Caco-2 (cell line): ENCODE results near the gene ZNF532. TPM values are rescaled to one million over a fixed set of nuclear protein-coding genes. Genes with fewer than 3 reads are reported as not detected.

ENCODE experiments used
- BruUV-seq: library from RNA; stranded (reverse); fragments of 400-500 nt; replicated peaks from 2 replicates; lab custom pipeline; 2021; lab: Mats Ljungman, UMichigan
- CTCF ChIA-PET: fragments of 300-600 bp; sonication (Branson Sonifier 250); formaldehyde crosslinking; loops from one replicate; lab custom pipeline; 2022; ENCODE audit warnings: antibody characterized with exemption; lab: Charles Lee
- POLR2A ChIA-PET: fragments of 300-600 bp; sonication (Branson Sonifier 250); formaldehyde crosslinking; loops from one replicate; lab custom pipeline; 2022; ENCODE audit warnings: antibody characterized with exemption; lab: Charles Lee
- DNase-seq, 2 experiments: peaks; one replicate each; pipeline versions ENCODE4 v3.0.0 to v3.0.0-alpha.2; 2020 to 2022
- H3K27me3 ChIP-seq: replicated peaks from 2 replicates; pipeline ENCODE4 v1.6.0; 2011; ENCODE audit warnings: low read length; ENCODE audit not compliant: control insufficient read depth, insufficient read depth
- H3K36me3 ChIP-seq: 2 replicates; pipeline ENCODE4 v1.5.1; 2011; ENCODE audit warnings: low read length; ENCODE audit not compliant: control insufficient read depth, insufficient read depth
- H3K4me1 ChIP-seq: fragments of 250-450 bp; sonication (Bioruptor Pico); 2 replicates; pipeline ENCODE4 v1.5.1; 2020; ENCODE audit warnings: mild to moderate bottlenecking
- H3K4me3 ChIP-seq: 2 replicates; pipeline ENCODE4 v1.5.1; 2011; ENCODE audit warnings: low read depth, mild to moderate bottlenecking, control low read depth, low read length
- H3K9me3 ChIP-seq: fragments of 250-450 bp; sonication (Bioruptor Pico); 2 replicates; pipeline ENCODE4 v1.5.1; 2020; ENCODE audit warnings: mild to moderate bottlenecking, moderate library complexity
- H3K27ac Mint-ChIP-seq: one replicate; pipeline ENCODE4 v1.8.0; 2022; ENCODE audit warnings: mixed read lengths; ENCODE audit not compliant: unreplicated experiment
- H3K27me3 Mint-ChIP-seq: one replicate; pipeline ENCODE4 v1.8.0; 2022; ENCODE audit warnings: mixed read lengths; ENCODE audit not compliant: insufficient read depth, unreplicated experiment
- H3K36me3 Mint-ChIP-seq: one replicate; pipeline ENCODE4 v1.8.0; 2022; ENCODE audit warnings: mild to moderate bottlenecking, mixed read lengths; ENCODE audit not compliant: insufficient read depth, unreplicated experiment
- H3K4me1 Mint-ChIP-seq: one replicate; pipeline ENCODE4 v1.8.0; 2022; ENCODE audit warnings: low read depth, mixed read lengths; ENCODE audit not compliant: unreplicated experiment
- H3K4me3 Mint-ChIP-seq: one replicate; pipeline ENCODE4 v1.8.0; 2022; ENCODE audit warnings: mild to moderate bottlenecking, moderate library complexity, mixed read lengths; ENCODE audit not compliant: unreplicated experiment
- H3K9me3 Mint-ChIP-seq: one replicate; pipeline ENCODE4 v1.8.0; 2022; ENCODE audit warnings: mixed read lengths; ENCODE audit not compliant: unreplicated experiment
- CTCF ChIP-seq, 2 experiments: fragments of 200-600 bp in 1 of 2; IDR thresholded peaks; 1 replicate in 1 of 2; 2 replicates in 1 of 2; pipeline versions ENCODE4 v1.5.1 to v1.8.0; 2011 to 2022; ENCODE audit warnings: antibody characterized with exemption in 1 of 2, control low read depth in 1 of 2, inconsistent platforms in 1 of 2, low read depth in 1 of 2, low read length in 1 of 2, mild to moderate bottlenecking in 1 of 2, moderate library complexity in 1 of 2; ENCODE audit not compliant: insufficient read depth in 1 of 2, severe bottlenecking in 1 of 2, unreplicated experiment in 1 of 2
- intact Hi-C: fragments of 100-400 bp; cut with micrococcal nuclease; formaldehyde crosslinking; loops from one replicate; pipeline ENCODE4 v1.10.0; 2022; ENCODE audit not compliant: unreplicated experiment
- total RNA-seq: library from RNA; stranded (reverse); gene quantifications from 2 replicates; pipeline ENCODE4 v1.2.3, GENCODE V29; 2022

Gene ZNF532
- total RNA-seq, 1 experiment from 2014 or later, result 32.7 TPM

GRCh38 chr18:58892488-58892887 lies 27.8 kb downstream of the ZNF532 start:
- Histone ChIP-seq H3K27me3 (no peaks in the 10 kb centered on the region), H3K36me3 (no peaks in the 10 kb centered on the region), H3K4me1 (no peaks in the 10 kb centered on the region), H3K9me3 (no peaks in the 10 kb centered on the region), H3K4me3 (no peak overlapping the region)
- Mint-ChIP-seq H3K36me3 (no peaks in the 10 kb centered on the region), H3K27ac (no peak overlapping the region), H3K4me3 (no peak overlapping the region), H3K27me3 (no peaks in the 10 kb centered on the region), H3K9me3 (no peaks in the 10 kb centered on the region), H3K4me1 (peaks cover 7% of the 10 kb centered on the region)
- ChIA-PET POLR2A (no interaction called here), CTCF (no interaction called here)
- DNase-seq, result no peak
- no peak for TF ChIP-seq CTCF (IDR thresholded peaks at IDR 0.05; ENCODE audit: insufficient read depth in 1 of 2, low read depth in 1 of 2, low read length in 1 of 2, severe bottlenecking in 1 of 2, unreplicated experiment in 1 of 2)
- intact Hi-C loops, result no loop called here
- BruUV-seq, result no TSS peak

GRCh38 chr18:58893388-58894099 lies 28.9 kb downstream of the ZNF532 start:
- Histone ChIP-seq H3K4me3 (no peak overlapping the region), H3K9me3 (no peaks in the 10 kb centered on the region), H3K36me3 (no peaks in the 10 kb centered on the region), H3K27me3 (no peaks in the 10 kb centered on the region), H3K4me1 (no peaks in the 10 kb centered on the region)
- Mint-ChIP-seq H3K36me3 (no peaks in the 10 kb centered on the region), H3K27ac (no peak overlapping the region), H3K9me3 (no peaks in the 10 kb centered on the region), H3K4me3 (no peak overlapping the region), H3K27me3 (no peaks in the 10 kb centered on the region), H3K4me1 (peaks cover 7% of the 10 kb centered on the region)
- no peak for TF ChIP-seq CTCF (IDR thresholded peaks at IDR 0.05; ENCODE audit: insufficient read depth in 1 of 2, low read depth in 1 of 2, low read length in 1 of 2, severe bottlenecking in 1 of 2, unreplicated experiment in 1 of 2)
- no peak for DNase-seq
- intact Hi-C loops, result no loop called here
- ChIA-PET POLR2A (no interaction called here), CTCF (interaction anchor here (0.6 kb wide), 1 partner anchor 30 kb away, joined by 3 read pairs; no protein-coding TSS in a partner anchor)
- no TSS peak for BruUV-seq

GRCh38 chr18:58894930-58895329 lies 30.3 kb downstream of the ZNF532 start:
- Histone ChIP-seq H3K4me3 (no peak overlapping the region), H3K4me1 (no peaks in the 10 kb centered on the region), H3K36me3 (no peaks in the 10 kb centered on the region), H3K9me3 (no peaks in the 10 kb centered on the region), H3K27me3 (no peaks in the 10 kb centered on the region)
- CTCF ChIA-PET, result no interaction called here
- no peak overlapping the region for H3K4me3 Mint-ChIP-seq
- no peak for DNase-seq
- H3K27ac Mint-ChIP-seq, result no peak overlapping the region
- H3K4me1 Mint-ChIP-seq, result peaks cover 7% of the 10 kb centered on the region
- H3K9me3 Mint-ChIP-seq, result no peaks in the 10 kb centered on the region
- POLR2A ChIA-PET, result no interaction called here
- intact Hi-C loops, result no loop called here
- no peaks in the 10 kb centered on the region for H3K27me3 Mint-ChIP-seq
- H3K36me3 Mint-ChIP-seq, result peaks cover 4% of the 10 kb centered on the region
- BruUV-seq, result no TSS peak
- TF ChIP-seq CTCF (IDR thresholded peaks at IDR 0.05; ENCODE audit: insufficient read depth in 1 of 2, low read depth in 1 of 2, low read length in 1 of 2, severe bottlenecking in 1 of 2, unreplicated experiment in 1 of 2), result no peak
